Bronchial epithelial cell (primary cell): ENCODE data around the gene MATK. TPM values are rescaled to one million over a fixed set of nuclear protein-coding genes. Genes with fewer than 3 reads are reported as not detected.

Experiments
- DNase-seq: peaks from one replicate; pipeline ENCODE4 v3.0.0-alpha.2; 2010; ENCODE audit warnings: low read depth
- FAIRE-seq: peaks from 2 replicates; lab custom pipeline; 2011; peaks lifted over from hg19 to GRCh38; lab: Jason Lieb, UNC
- H3K27me3 ChIP-seq: 2 replicates; pipeline ENCODE4 v1.5.1; 2011; ENCODE audit warnings: low read length; ENCODE audit not compliant: control insufficient read depth, insufficient read depth
- H3K36me3 ChIP-seq: 2 replicates; pipeline ENCODE4 v1.5.1; 2011; ENCODE audit warnings: low read length; ENCODE audit not compliant: control insufficient read depth, insufficient read depth
- H3K4me3 ChIP-seq: 2 replicates; pipeline ENCODE4 v1.5.1; 2011; ENCODE audit warnings: mild to moderate bottlenecking, low read depth, low read length, control low read depth
- total RNA-seq: library from RNA; depleted of rRNA; stranded (reverse); fragments of >200 nt; gene quantifications from 2 replicates; pipeline ENCODE4 v1.2.1, GENCODE V29; 2014
- TF ChIP-seq, protein P1 (sequence below): IDR thresholded peaks from 2 replicates; pipeline ENCODE4 v1.5.1; 2011; ENCODE audit warnings: mild to moderate bottlenecking, moderate library complexity, low read length, control low read depth, inconsistent platforms; ENCODE audit not compliant: insufficient read depth, severe bottlenecking

Gene MATK
- total RNA-seq, 1 donor from 2014 or later: not detected

DNA sequence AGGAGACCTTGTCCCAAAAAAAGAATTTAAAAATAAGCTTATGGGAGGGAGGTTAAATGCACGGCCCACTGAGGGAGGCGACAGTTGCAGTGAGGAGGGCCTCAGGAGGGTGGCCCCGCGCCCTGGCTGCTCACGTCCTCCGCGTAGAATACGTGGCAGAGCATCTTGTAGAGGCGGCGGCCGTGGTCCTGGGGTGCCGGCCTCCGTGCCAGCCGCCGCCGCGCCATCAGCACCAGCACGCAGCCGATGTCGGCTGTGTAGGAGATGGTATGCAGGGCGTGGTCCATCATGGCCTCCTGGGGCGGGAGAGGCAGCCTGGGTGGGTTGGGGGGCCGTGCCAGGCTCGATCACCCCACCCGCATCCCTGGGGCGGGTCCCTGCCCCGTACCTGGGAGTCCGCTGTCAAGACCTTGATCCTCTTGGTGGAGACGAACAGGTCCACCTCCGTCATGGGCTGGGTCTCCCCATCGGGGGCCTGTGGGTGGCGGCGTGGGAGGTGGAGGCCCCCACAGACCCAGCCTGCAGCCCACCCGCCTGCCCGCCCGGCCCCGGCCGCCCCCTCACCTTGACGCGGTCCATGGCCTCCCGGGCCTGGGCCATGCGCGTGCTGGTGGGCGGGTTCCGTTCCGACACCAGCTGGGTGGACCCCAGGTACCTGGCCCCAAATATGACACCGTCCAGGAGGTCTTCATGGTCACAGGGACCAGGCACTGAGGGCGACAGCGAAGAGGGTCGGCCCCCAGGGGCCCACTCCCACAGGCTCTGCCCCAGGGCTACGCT lies 32.4 kb downstream of the MATK start:
- H3K4me3 ChIP-seq: no peak overlapping the region
- DNase-seq (no peak), FAIRE-seq (no peak)
- H3K36me3 ChIP-seq: peaks cover 5% of the 10 kb centered on the region
- no peaks in the 10 kb centered on the region for H3K27me3 ChIP-seq
- TF ChIP-seq, protein P1, sequence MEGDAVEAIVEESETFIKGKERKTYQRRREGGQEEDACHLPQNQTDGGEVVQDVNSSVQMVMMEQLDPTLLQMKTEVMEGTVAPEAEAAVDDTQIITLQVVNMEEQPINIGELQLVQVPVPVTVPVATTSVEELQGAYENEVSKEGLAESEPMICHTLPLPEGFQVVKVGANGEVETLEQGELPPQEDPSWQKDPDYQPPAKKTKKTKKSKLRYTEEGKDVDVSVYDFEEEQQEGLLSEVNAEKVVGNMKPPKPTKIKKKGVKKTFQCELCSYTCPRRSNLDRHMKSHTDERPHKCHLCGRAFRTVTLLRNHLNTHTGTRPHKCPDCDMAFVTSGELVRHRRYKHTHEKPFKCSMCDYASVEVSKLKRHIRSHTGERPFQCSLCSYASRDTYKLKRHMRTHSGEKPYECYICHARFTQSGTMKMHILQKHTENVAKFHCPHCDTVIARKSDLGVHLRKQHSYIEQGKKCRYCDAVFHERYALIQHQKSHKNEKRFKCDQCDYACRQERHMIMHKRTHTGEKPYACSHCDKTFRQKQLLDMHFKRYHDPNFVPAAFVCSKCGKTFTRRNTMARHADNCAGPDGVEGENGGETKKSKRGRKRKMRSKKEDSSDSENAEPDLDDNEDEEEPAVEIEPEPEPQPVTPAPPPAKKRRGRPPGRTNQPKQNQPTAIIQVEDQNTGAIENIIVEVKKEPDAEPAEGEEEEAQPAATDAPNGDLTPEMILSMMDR: no peak

DNA sequence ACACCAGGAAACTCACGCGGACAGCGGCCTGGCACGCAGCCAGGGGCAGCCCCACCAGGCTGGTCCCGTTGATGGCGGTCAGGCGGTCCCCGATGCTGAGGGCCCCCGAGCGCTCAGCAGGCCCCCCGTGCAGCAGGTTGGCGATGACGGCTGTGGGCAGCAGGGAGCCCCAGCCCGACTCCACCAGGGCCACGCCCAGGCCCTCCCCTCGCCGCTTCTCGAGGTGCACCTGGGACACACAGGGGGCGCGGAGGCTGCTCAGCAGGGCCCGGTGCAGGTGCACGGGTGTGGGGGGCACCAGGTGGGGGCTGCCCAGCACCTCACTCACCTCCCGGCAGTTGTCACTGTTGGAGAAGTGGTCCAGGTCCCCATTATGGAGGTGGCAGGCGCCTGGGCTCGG lies 33.7 kb downstream of the MATK start:
- H3K36me3 ChIP-seq: peaks cover 5% of the 10 kb centered on the region
- FAIRE-seq (no peak), DNase-seq (no peak)
- no peaks in the 10 kb centered on the region for H3K27me3 ChIP-seq
- no peak overlapping the region for H3K4me3 ChIP-seq
- TF ChIP-seq, protein P1: no peak

DNA sequence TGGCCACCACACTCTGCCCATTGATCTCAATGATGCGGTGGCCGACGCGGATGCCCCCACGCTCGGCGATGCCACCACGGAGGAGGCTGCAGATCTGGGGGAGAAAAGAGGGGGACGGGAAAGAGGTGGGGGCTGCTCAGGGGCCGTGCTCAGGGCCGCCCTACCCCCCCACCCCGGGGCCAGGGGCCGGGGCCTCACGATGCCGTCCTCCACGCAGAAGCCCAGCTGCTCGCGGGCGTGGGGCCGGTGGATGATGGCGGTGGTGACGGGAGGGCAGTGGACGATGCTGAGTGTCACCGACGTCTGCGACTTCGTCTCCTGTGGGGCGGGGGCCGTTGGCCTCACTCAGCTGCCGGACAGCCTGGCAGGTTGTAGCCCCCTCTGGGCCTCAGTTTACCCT lies 34.9 kb downstream of the MATK start:
- DNase-seq: no peak
- peaks cover 5% of the 10 kb centered on the region for H3K36me3 ChIP-seq
- FAIRE-seq: no peak
- H3K4me3 ChIP-seq: no peak overlapping the region
- no peaks in the 10 kb centered on the region for H3K27me3 ChIP-seq
- TF ChIP-seq, protein P1: no peak

DNA sequence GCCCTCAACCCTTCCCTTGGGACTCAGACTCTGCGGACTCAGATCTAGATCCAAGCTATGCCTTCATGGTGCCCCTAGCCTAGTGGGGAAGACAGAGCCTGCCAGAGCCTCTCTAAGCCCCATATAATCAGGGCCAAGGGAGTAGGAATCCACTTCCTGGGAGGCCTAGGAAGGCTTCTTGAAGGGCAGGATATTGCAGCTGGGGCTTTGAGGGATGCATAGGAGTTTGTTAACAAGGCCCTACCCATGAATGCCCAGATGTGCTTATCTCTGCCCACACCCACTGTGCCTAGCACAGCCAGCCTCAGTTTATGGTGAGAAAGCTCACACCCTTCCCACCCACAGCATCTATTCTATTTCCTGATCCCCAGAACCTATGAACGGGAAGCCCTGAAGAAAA lies 36.0 kb downstream of the MATK start:
- Histone ChIP-seq H3K36me3 (peaks cover 5% of the 10 kb centered on the region), H3K4me3 (no peak overlapping the region), H3K27me3 (no peaks in the 10 kb centered on the region)
- TF ChIP-seq, protein P1: no peak
- no peak for FAIRE-seq
- no peak for DNase-seq

DNA sequence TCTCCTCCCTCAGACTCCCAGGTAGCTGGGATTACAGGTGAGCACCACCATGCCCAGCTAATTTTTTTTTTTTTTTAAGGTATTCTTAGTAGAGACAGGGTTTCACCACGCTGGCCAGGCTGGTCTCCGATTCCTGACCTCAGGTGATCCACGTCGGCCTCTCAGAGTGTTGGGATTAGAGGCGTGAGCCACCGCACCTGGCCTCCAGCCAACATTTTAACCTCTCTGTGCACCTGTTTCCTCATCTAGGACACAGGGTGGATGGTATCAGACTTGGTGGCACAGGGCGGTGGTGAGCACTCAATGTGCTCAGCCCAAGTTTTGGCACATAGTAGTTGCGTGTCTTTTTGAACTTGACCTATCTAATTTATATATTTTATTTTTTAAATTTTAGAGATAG lies 37.2 kb downstream of the MATK start:
- Histone ChIP-seq H3K4me3 (no peak overlapping the region), H3K36me3 (peaks cover 2% of the 10 kb centered on the region), H3K27me3 (no peaks in the 10 kb centered on the region)
- DNase-seq (no peak), FAIRE-seq (no peak)
- TF ChIP-seq, protein P1: no peak
